T-cell (primary cell): ENCODE measurements around the gene SHISA2. TPM values are rescaled to one million over a fixed set of nuclear protein-coding genes. Genes with fewer than 3 reads are reported as not detected.
A peak's percentile ranks its signal among the peaks of the same experiment; 100 is the strongest.

Experiments used
- ATAC-seq, 4 experiments: fragments of 200-7000 bp in 3 of 4; fragments of 150-1000 bp in 1 of 4; cut with Tn5 transposase; replicated peaks in 1 of 4; 1 replicate in 3 of 4; 2 replicates in 1 of 4; pipeline ENCODE4 v1.10.0; 2021; ENCODE audit warnings: moderate library complexity in 3 of 4, mild to moderate bottlenecking in 2 of 4, moderate number of reproducible peaks in 1 of 4
- CTCF ChIA-PET, 2 donors: fragments of 300-600 bp; sonication (Branson Sonifier 250); formaldehyde crosslinking; loops; one replicate each; lab custom pipeline; 2022; ENCODE audit warnings: antibody characterized with exemption in 2 of 2; lab: Charles Lee
- POLR2A ChIA-PET, 2 donors: fragments of 300-600 bp; sonication (Branson Sonifier 250); formaldehyde crosslinking; loops; one replicate each; lab custom pipeline; 2022; ENCODE audit warnings: antibody characterized with exemption in 2 of 2; lab: Charles Lee
- DNase-seq, 35 experiments: peaks; one replicate each; pipeline versions ENCODE4 v3.0.0 to v3.0.0-alpha.2; 2013 to 2023
- H3K27ac ChIP-seq: one replicate; pipeline ENCODE4 v1.5.1; 2013; ENCODE audit warnings: low read length
- H3K27me3 ChIP-seq, 2 experiments: replicated peaks in 1 of 2; 1 replicate in 1 of 2; 2 replicates in 1 of 2; pipeline versions ENCODE4 v1.6.1 to v1.7.0; 2013; ENCODE audit warnings: low read length in 1 of 2, mixed read lengths in 1 of 2; ENCODE audit not compliant: control insufficient read depth in 2 of 2, insufficient read depth in 2 of 2; ENCODE audit errors: extremely low read depth in 1 of 2
- H3K36me3 ChIP-seq, 2 donors: 1 replicate in 1 of 2; 2 replicates in 1 of 2; pipeline versions ENCODE4 v1.6.1 to v1.7.0; 2013; ENCODE audit warnings: low read length in 1 of 2; ENCODE audit not compliant: control insufficient read depth in 2 of 2, insufficient read depth in 1 of 2; ENCODE audit errors: extremely low read depth in 1 of 2
- H3K4me1 ChIP-seq, 2 experiments: 1 replicate in 1 of 2; 2 replicates in 1 of 2; pipeline versions ENCODE4 v1.6.1 to v1.7.0; 2013; ENCODE audit warnings: low read length in 2 of 2, mixed read lengths in 1 of 2; ENCODE audit not compliant: insufficient read depth in 2 of 2, control insufficient read depth in 1 of 2; ENCODE audit errors: extremely low read depth in 1 of 2
- H3K4me3 ChIP-seq, 2 donors: 1 replicate in 1 of 2; 2 replicates in 1 of 2; pipeline versions ENCODE4 v1.5.1 to v1.7.0; 2013; ENCODE audit warnings: mild to moderate bottlenecking in 2 of 2, low read length in 1 of 2, moderate library complexity in 1 of 2; ENCODE audit not compliant: control insufficient read depth in 1 of 2; ENCODE audit errors: extremely low read depth in 1 of 2
- H3K9me3 ChIP-seq: 2 replicates; pipeline ENCODE4 v1.7.0; 2013
- H3K27ac Mint-ChIP-seq, 2 donors: one replicate each; pipeline ENCODE4 v1.8.0; 2020 to 2021; ENCODE audit warnings: mild to moderate bottlenecking in 2 of 2, mixed read lengths in 2 of 2
- H3K27me3 Mint-ChIP-seq, 2 donors: one replicate each; pipeline ENCODE4 v1.8.0; 2021 to 2022; ENCODE audit warnings: mixed read lengths in 2 of 2
- H3K36me3 Mint-ChIP-seq: one replicate; pipeline ENCODE4 v1.8.0; 2021; ENCODE audit warnings: mixed read lengths
- H3K4me1 Mint-ChIP-seq, 3 donors: one replicate each; pipeline ENCODE4 v1.8.0; 2020 to 2022; ENCODE audit warnings: mixed read lengths in 3 of 3, mild to moderate bottlenecking in 1 of 3
- H3K4me3 Mint-ChIP-seq, 3 donors: one replicate each; pipeline ENCODE4 v1.8.0; 2020 to 2022; ENCODE audit warnings: mild to moderate bottlenecking in 3 of 3, mixed read lengths in 3 of 3, moderate library complexity in 3 of 3
- H3K9me3 Mint-ChIP-seq, 3 donors: one replicate each; pipeline ENCODE4 v1.8.0; 2020 to 2022; ENCODE audit warnings: mixed read lengths in 3 of 3
- WGBS: methylation state at CpG from one replicate; pipeline ENCODE4 v1.1.5; 2013; ENCODE audit warnings: missing lambda C conversion rate; ENCODE audit not compliant: insufficient coverage; 5-methylcytosine and 5-hydroxymethylcytosine counted together
- total RNA-seq, 35 experiments: library from RNA in 6 of 35; stranded (reverse) in 6 of 35; fragments of 120-200 nt in 1 of 35; gene quantifications; one replicate each; pipeline versions ENCODE4 v1.2.1 to v1.2.4 and lab custom pipeline; 2013 to 2026

Gene SHISA2
- total RNA-seq, 5 donors from 2014 or later (not counting 1 experiment from before 2014, with no cell fraction given), result 0.18 to 2.0 (median 0.47) TPM

DNA sequence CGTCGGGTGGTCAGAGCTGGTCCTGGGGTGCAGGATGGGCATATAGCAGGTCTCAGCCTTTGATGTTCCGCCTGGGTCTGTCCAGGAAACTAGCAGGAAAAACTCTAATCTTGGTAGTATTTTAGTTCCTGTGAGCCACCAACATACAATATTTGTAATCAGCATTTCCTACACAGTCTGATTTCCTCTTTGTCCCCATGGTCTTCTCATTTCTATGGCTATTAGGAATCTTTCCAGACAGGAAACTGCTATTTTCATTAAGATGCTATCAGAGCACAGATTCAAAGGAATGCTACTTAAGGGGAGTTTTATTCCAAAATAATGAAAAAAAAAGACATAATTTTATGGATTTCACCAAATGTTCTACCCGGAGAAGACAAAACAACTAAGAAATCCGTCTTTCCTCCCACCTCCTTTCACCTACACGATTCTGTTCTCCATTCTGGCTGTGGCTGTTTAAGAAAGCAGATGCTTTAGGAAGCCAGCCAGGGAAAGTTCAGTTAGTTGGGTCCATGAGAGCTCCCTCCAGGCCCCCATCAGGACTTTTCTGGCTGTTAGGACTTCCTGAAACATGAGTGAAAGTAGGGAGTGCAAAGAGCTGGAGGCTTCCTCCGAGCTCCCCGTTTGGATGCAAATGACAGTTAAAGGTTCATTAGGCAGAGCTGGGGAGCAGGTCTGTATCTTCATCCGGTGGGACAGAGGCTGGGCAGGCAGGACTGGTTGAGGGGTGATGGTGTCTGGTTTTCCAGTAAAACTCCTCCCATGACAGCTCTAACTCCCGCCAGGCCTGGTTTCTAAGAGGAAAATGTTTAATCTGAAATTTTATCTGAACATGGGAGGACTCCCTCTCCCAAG is 36.3 kb downstream of the SHISA2 start:
- H3K4me1 Mint-ChIP-seq, result peaks cover 24 to 35% (median 28%) of the 10 kb centered on the region in 3 donors
- peaks cover 0 to 4% (median 0%) of the 10 kb centered on the region in 3 donors for H3K9me3 Mint-ChIP-seq
- no peak overlapping the region for H3K27ac Mint-ChIP-seq
- POLR2A ChIA-PET, result interaction anchor here in 1 of 2 donors (0.7 kb wide), 1 partner anchor 95 kb away, joined by 3 read pairs; no protein-coding TSS in a partner anchor
- peaks cover 8% of the 10 kb centered on the region for H3K36me3 Mint-ChIP-seq
- ATAC-seq (no peak), DNase-seq (no peak)
- no peak overlapping the region for H3K27ac ChIP-seq
- H3K4me3 ChIP-seq, result no peak overlapping the region
- no peaks in the 10 kb centered on the region for H3K27me3 ChIP-seq
- H3K4me1 ChIP-seq, result peaks cover 4 to 36% of the 10 kb centered on the region in 2 experiments
- no peaks in the 10 kb centered on the region for H3K36me3 ChIP-seq
- H3K4me3 Mint-ChIP-seq, result no peak overlapping the region
- 81% methylated on average over 4 of the region's 10 CpGs for WGBS
- H3K9me3 ChIP-seq, result no peaks in the 10 kb centered on the region
- no peaks in the 10 kb centered on the region for H3K27me3 Mint-ChIP-seq
- CTCF ChIA-PET, result no interaction called here

DNA sequence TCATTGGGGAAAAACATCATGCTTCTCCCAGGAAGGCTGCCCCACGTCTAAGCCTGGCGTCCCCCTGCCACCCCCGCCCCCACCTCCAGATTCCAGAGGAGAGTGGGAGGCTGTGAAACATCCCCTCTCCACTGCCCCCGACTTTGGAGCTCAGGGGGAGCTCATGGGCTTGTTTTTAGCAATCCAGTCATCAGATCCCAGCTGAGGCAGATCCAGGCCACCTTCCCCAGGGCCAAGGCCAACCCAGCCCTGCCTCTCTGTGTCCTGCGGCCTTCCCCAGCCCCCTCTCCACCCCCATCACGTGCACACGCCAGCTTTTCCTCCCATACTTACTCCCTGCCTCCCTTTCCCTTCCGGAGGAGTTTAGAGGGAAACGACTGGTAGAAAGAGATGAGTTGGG is 38.8 kb downstream of the SHISA2 start:
- Mint-ChIP-seq H3K9me3 (peaks cover 0 to 4% (median 0%) of the 10 kb centered on the region in 3 donors), H3K36me3 (no peaks in the 10 kb centered on the region), H3K27me3 (no peaks in the 10 kb centered on the region), H3K27ac (peak overlapping the region in 1 of 2 donors; percentile 93), H3K4me1 (peaks cover 20 to 30% (median 27%) of the 10 kb centered on the region in 3 donors), H3K4me3 (peak overlapping the region; percentile 76 to 83 (median 82))
- Histone ChIP-seq H3K36me3 (no peaks in the 10 kb centered on the region), H3K9me3 (no peaks in the 10 kb centered on the region), H3K27ac (peak overlapping the region; percentile 52), H3K4me3 (peak overlapping the region in 1 of 2 donors; percentile 63), H3K27me3 (no peaks in the 10 kb centered on the region), H3K4me1 (peaks cover 4 to 34% of the 10 kb centered on the region in 2 experiments)
- ATAC-seq (no peak), DNase-seq (no peak)
- ChIA-PET POLR2A (interaction anchor here in 1 of 2 donors (0.6 kb wide), 1 partner anchor 128 kb away, joined by 6 read pairs; no protein-coding TSS in a partner anchor), CTCF (interaction anchor here in 1 of 2 donors (0.7 kb wide), 1 partner anchor 54 kb away, joined by 5 read pairs; no protein-coding TSS in a partner anchor)
- 61% methylated on average over 3 of the region's 9 CpGs for WGBS

DNA sequence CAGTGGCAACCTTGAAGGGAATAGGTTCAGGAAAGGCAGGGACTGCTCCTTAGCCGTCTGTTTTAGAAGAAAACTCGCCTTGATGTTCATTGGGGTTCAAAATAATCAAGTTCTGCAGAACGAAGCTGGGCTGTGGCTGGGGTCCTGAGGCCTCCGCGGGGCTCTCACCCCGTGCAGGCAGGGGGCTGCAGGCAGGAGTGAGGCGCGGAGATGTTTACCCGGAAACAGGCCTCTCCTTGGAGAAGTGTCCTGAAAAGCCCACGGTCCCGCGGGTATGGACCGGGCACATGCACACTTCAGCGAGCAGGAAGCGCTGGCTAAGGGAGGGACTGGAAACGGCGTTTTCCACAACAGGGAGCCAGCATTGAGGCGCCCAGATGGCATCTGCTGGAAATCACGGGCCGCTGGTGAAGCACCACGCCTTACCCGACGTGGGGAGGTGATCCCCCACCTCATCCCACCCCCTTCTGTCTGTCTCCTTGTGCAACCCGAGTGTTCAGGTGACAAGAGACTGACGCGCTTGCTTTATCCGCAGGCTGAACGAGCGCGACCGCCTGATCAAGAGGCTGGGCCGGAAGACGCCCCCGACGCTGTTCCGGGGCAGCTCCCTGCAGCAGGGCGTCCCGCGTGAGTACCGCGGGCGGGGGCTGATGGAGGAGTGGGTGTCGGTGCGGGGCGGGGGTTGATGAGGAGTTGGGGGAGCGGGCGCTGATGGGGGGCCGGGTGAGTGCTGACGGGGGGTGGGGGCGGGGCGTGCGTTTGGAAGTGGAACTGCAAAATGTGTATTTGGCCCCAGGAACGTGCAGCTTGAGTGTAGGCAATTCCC is 39.6 kb downstream of the SHISA2 start:
- Histone ChIP-seq H3K27me3 (no peaks in the 10 kb centered on the region), H3K4me1 (peaks cover 2 to 26% of the 10 kb centered on the region in 2 experiments), H3K27ac (peak overlapping the region; percentile 83), H3K36me3 (no peaks in the 10 kb centered on the region), H3K9me3 (no peaks in the 10 kb centered on the region), H3K4me3 (peak overlapping the region; percentile 63 to 81)
- POLR2A ChIA-PET, result interaction anchor here in 1 of 2 donors (0.6 to 0.7 kb wide), 3 partner anchors 23 to 1412 kb away, joined by 4 to 7 read pairs (median 6); partner anchors contain the start of gene GTF3A
- DNase-seq (peak; percentile 46 to 83 (median 70)), ATAC-seq (peak; percentile 86 to 97 (median 94))
- Mint-ChIP-seq H3K4me1 (peaks cover 16 to 28% (median 27%) of the 10 kb centered on the region in 3 donors), H3K4me3 (peak overlapping the region; percentile 76 to 83 (median 82)), H3K9me3 (peaks cover 0 to 4% (median 0%) of the 10 kb centered on the region in 3 donors), H3K27me3 (no peaks in the 10 kb centered on the region), H3K27ac (peak overlapping the region; percentile 75 to 93), H3K36me3 (no peaks in the 10 kb centered on the region)
- CTCF ChIA-PET, result interaction anchor here (0.6 to 0.7 kb wide), 2 partner anchors 637 to 1149 kb away, joined by 3 read pairs; no protein-coding TSS in a partner anchor
- WGBS, result 17% methylated on average over 40 of the region's 53 CpGs

DNA sequence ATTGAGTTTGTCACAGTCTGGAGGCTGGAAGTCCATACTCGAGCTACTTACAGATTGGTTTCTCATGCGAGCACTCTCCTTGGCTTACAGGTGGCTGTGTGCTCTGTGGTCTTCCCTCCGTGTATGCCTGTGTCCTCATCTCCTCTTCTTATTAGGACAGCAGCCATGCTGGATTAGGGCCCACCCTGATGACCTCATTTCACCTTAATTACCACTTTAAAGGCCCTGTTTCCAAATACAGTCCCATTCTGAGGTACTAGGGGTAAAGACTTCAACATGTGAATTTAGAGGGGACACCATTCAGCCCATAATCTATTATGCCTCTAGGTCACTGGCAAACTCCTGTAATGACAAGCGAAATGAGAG is 40.6 kb downstream of the SHISA2 start:
- Histone ChIP-seq H3K27me3 (no peaks in the 10 kb centered on the region), H3K27ac (no peak overlapping the region), H3K9me3 (no peaks in the 10 kb centered on the region), H3K4me3 (no peak overlapping the region), H3K4me1 (peaks cover 2 to 18% of the 10 kb centered on the region in 2 experiments), H3K36me3 (no peaks in the 10 kb centered on the region)
- H3K9me3 Mint-ChIP-seq, result peaks cover 0 to 4% (median 0%) of the 10 kb centered on the region in 3 donors
- CTCF ChIA-PET, result interaction anchor here in 1 of 2 donors (0.6 kb wide), 1 partner anchor 636 kb away, joined by 3 read pairs; no protein-coding TSS in a partner anchor
- H3K4me1 Mint-ChIP-seq, result peaks cover 13 to 26% (median 21%) of the 10 kb centered on the region in 3 donors
- WGBS, result 88% methylated on average over 3 of the region's 4 CpGs
- H3K36me3 Mint-ChIP-seq, result no peaks in the 10 kb centered on the region
- H3K4me3 Mint-ChIP-seq, result peak overlapping the region; percentile 34 to 83 (median 64)
- no peak for DNase-seq
- H3K27ac Mint-ChIP-seq, result no peak overlapping the region
- no peak for ATAC-seq
- POLR2A ChIA-PET, result interaction anchor here in 1 of 2 donors (0.5 kb wide), 1 partner anchor 145 kb away, joined by 5 read pairs; no protein-coding TSS in a partner anchor
- no peaks in the 10 kb centered on the region for H3K27me3 Mint-ChIP-seq

DNA sequence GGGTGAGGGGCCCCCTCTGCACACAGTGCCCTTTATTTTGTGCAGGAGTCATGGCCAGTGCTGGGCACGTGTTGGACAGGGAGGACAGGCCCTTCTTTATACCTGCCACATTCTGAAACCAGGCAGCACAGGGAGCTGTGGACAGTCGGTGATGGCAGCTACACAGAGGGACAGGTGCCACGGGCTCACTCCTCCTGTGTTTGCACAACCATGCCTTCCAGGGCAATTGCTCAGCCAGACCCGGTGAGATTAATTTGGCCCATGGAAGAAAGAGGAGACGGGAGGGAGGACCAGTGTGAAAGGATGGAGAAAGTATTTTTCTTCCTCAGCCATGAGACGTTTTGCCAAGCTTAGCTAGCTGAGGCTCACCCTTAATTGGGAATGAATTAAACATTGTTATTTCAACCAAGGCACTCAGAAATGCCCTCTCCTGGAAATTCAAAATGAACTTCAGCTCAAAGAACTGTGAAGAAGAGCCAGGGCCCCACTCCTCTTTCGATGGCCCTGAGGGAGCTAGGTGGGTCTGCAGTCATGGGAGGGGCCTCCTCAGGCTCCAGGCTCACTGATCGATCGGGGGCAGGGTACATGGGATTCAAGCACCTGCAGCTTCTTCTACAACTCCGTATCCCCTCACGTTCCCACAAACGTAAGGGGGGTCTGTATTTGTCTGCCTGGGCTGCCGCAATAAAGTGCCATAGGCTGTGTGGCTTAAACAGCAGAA is 41.2 kb downstream of the SHISA2 start:
- no peaks in the 10 kb centered on the region for H3K9me3 ChIP-seq
- no peak for DNase-seq
- H3K9me3 Mint-ChIP-seq, result peaks cover 0 to 4% (median 0%) of the 10 kb centered on the region in 3 donors
- no peaks in the 10 kb centered on the region for H3K36me3 ChIP-seq
- ChIA-PET POLR2A (interaction anchor here in 1 of 2 donors (0.5 kb wide), 1 partner anchor 144 kb away, joined by 5 read pairs; no protein-coding TSS in a partner anchor), CTCF (no interaction called here)
- no peaks in the 10 kb centered on the region for H3K27me3 Mint-ChIP-seq
- H3K27ac ChIP-seq, result no peak overlapping the region
- peaks cover 13 to 26% (median 21%) of the 10 kb centered on the region in 3 donors for H3K4me1 Mint-ChIP-seq
- no peaks in the 10 kb centered on the region for H3K36me3 Mint-ChIP-seq
- H3K4me1 ChIP-seq, result peaks cover 2 to 17% of the 10 kb centered on the region in 2 experiments
- no peaks in the 10 kb centered on the region for H3K27me3 ChIP-seq
- WGBS, result 96% methylated on average over 4 of the region's 13 CpGs
- H3K4me3 Mint-ChIP-seq, result peak overlapping the region in 1 of 3 donors; percentile 37
- no peak overlapping the region for H3K27ac Mint-ChIP-seq
- no peak overlapping the region for H3K4me3 ChIP-seq
- ATAC-seq, result no peak
